ENCODE data around the gene GATAD2B.
"Not testable (repeated sequence)": the region's sequence is repeated elsewhere in the genome, so short reads cannot be mapped to it uniquely, and the experiment has no call there.

GATAD2B gene

DNA sequence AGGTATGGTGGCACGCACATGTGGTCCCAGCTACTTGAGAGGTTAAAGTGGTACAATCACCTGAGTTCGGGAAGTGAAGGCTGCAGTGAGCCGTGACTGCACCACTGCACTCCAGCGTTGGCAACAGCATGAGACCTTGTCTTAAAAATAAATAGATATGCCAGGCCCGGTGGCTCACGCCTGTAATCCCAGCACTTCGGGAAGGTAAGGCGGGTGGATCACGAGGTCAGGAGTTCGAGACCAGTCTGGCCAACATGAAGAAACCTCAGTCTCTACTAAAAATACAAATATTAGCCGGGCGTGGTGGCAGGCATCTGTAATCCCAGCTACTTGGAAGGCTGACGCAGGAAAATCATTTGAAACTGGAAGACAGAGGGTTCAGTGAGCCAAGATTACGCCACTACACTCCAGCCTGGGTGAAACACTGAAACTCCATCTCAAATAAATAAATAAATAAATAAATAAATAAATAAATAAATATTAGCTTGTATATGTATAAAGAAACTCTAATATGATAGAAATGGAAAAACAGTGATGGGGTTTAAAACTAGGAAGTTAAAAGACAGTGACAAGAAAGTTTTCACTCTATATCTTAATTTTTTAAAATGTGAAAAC lies 18.8 kb downstream of the GATAD2B start:
- ChIA-PET CTCF (no interaction called here), POLR2A (ENCODE audit: low non-redundant PET) (no interaction called here)
- DNase-seq (ENCODE audit: low spot score): no peak
- peak overlapping the region; percentile 49 for H3K27ac ChIP-seq
- TF ChIP-seq, protein P1, sequence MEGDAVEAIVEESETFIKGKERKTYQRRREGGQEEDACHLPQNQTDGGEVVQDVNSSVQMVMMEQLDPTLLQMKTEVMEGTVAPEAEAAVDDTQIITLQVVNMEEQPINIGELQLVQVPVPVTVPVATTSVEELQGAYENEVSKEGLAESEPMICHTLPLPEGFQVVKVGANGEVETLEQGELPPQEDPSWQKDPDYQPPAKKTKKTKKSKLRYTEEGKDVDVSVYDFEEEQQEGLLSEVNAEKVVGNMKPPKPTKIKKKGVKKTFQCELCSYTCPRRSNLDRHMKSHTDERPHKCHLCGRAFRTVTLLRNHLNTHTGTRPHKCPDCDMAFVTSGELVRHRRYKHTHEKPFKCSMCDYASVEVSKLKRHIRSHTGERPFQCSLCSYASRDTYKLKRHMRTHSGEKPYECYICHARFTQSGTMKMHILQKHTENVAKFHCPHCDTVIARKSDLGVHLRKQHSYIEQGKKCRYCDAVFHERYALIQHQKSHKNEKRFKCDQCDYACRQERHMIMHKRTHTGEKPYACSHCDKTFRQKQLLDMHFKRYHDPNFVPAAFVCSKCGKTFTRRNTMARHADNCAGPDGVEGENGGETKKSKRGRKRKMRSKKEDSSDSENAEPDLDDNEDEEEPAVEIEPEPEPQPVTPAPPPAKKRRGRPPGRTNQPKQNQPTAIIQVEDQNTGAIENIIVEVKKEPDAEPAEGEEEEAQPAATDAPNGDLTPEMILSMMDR (conservative IDR thresholded peaks at IDR 0.05; ENCODE audit: low read depth): no peak

GRCh38 chr1:153899509-153899908 lies 23.3 kb downstream of the GATAD2B start:
- POLR2A ChIA-PET (ENCODE audit: low non-redundant PET): no interaction called here
- CTCF ChIA-PET: no interaction called here
- TF ChIP-seq, protein P1 (conservative IDR thresholded peaks at IDR 0.05; ENCODE audit: low read depth): no peak
- no peak for DNase-seq (ENCODE audit: low spot score)
- peak overlapping the region; percentile 44; the same call in 1 of the 2 replicates for H3K27ac ChIP-seq

DNA sequence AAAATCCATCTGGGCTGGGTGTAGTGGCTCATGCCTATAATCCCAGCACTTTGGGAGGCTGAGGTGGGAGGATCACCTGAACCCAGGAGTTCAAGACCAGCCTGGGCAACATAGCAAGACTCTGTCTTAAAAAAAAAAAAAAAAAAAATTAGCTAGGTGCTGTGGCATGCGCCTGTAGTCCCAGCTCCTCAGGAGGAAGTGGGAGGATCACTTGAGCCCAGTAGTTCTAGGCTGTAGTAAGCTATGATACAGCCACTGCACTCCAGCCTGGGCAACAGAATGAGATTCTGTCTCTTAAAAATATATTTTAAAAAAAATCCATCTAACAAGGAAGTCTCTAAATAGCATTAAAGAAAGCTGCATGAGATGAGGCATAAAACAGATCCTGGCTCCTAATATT lies 26.9 kb downstream of the GATAD2B start:
- H3K27ac ChIP-seq; POLR2A ChIA-PET (ENCODE audit: low non-redundant PET); DNase-seq (ENCODE audit: low spot score): not testable (repeated sequence)
- CTCF ChIA-PET: interaction anchor here (0.6 kb wide), 1 partner anchor 44 kb away, joined by 3 read pairs; no protein-coding TSS in a partner anchor

GRCh38 chr1:153891042-153891441 lies 31.7 kb downstream of the GATAD2B start:
- H3K27ac ChIP-seq; DNase-seq (ENCODE audit: low spot score); POLR2A ChIA-PET (ENCODE audit: low non-redundant PET); CTCF ChIA-PET: not testable (repeated sequence)

- POLR2A ChIA-PET (ENCODE audit: low non-redundant PET): no interaction called here
- CTCF ChIA-PET: no interaction called here
- no peak overlapping the region for H3K27ac ChIP-seq
- TF ChIP-seq, protein P1 (conservative IDR thresholded peaks at IDR 0.05; ENCODE audit: low read depth): no peak
- no peak for DNase-seq (ENCODE audit: low spot score)
Observed at GRCh38 chr1:153888533-153888932, 34.2 kb downstream of the GATAD2B start.

GRCh38 chr1:153886127-153886526 lies 36.6 kb downstream of the GATAD2B start:
- POLR2A ChIA-PET (ENCODE audit: low non-redundant PET): no interaction called here
- no peak for DNase-seq (ENCODE audit: low spot score)
- TF ChIP-seq, protein P1 (conservative IDR thresholded peaks at IDR 0.05; ENCODE audit: low read depth): no peak
- CTCF ChIA-PET: no interaction called here
- H3K27ac ChIP-seq: no peak overlapping the region

DNA sequence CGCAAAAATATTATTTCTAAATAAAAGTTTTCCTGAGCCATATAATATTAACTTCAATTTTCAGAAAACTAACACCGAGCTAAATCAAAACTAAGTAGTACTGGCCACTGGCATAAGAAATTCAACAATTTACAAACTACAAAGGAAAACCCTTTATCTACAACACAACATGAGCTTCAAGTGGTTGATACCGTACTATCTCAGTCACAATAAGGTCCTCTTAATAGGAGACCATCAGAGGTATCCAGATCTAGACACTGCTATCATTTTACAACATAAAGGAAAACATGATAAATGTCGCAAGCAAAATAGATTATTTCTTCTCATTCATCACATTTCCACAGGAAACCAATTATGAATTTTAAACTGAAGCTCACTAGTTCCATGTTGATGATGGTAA lies 39.5 kb downstream of the GATAD2B start:
- ChIA-PET CTCF (interaction anchor here (0.7 kb wide), 2 partner anchors 9 to 56 kb away, joined by 3 to 8 read pairs; no protein-coding TSS in a partner anchor), POLR2A (ENCODE audit: low non-redundant PET) (no interaction called here)
- DNase-seq (ENCODE audit: low spot score): no peak
- H3K27ac ChIP-seq: no peak overlapping the region
- TF ChIP-seq, protein P1 (conservative IDR thresholded peaks at IDR 0.05; ENCODE audit: low read depth): no peak

All from RWPE1 (cell line).